Measurements from ENCODE around the gene PBOV1.

- TF ChIP-seq POLR2AphosphoS5 (IDR thresholded peaks at IDR 0.05; ENCODE audit: low read depth, low read length) (no peak), POLR2A (IDR thresholded peaks at IDR 0.05; ENCODE audit: low read depth, low read length) (no peak), SPI1 (IDR thresholded peaks at IDR 0.05; ENCODE audit: low read depth, low read length) (no peak)
Measured at GRCh38 chr6:138258991-138259390, 40.7 kb upstream of the PBOV1 start.
